GM18868 (cell line): Measurements from ENCODE around the gene DLG2.
A peak's percentile ranks its signal among the peaks of the same experiment; 100 is the strongest.
"Not testable (repeated sequence)": the region's sequence is repeated elsewhere in the genome, so short reads cannot be mapped to it uniquely, and the experiment has no call there.

Source experiments
- ATAC-seq: cut with Tn5 transposase; IDR thresholded peaks from one replicate; pipeline ENCODE4 v1.9.1; 2021; ENCODE audit warnings: mild to moderate bottlenecking, moderate library complexity; ENCODE audit not compliant: unreplicated experiment

DLG2 gene

DNA sequence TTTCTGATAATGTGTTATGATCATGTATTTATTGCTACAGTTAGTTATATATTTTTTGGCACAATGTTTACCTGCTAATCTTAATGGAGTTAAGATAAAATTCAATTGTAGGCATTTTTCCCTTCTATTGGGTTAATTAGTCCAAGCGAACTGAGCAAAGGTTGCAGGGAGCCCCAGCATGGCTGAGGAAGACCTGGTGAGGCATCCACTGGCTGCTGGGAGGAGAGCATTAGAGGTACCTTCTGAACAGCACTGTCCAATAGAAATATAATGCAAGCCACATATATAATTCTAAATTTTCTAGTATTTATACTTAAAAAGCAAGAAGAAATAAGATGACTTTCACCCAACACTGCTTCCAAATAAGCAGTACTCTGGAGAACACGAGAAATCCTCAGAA lies 19.9 kb upstream of the DLG2 start:
- peak; percentile 10 for ATAC-seq

DNA sequence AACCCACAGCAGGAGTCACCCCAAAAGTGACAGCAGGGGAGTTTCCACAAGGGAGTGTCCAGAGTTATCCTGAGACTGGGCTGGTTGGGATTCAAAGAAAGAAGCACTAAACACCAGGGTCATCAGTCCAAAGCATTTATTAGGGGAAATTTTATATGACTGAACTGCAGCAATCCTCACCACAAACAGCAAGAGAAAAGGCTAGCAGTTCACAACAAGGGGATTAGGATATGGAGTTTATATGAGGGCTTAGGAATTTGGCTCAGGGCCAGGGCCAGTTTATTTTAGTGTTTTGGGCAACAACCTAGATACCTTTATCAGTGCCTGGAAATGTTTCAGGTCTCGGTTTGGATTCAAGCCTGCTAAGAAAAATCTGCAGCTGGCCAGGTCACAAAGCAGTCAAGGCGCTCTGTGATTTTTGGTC lies 16.1 kb upstream of the DLG2 start:
- no peak for ATAC-seq

DNA sequence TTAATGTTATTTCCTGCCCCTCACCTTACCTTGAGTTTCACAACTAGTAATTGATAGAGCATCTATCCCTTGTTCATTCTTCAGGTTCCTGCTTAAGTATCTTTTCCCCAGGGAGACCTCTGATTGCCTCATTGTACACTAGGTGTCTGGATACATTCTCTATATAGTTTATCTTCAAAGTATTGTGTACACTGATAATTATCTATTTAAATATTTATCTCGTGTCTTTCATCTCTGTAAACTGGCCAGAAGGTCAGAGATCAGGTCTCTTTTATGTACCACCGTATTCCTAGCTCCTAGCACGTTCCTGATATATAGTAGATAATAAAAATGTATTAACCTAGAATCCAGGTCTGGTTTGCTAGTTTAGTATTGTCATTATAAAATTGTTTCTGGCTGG lies 7.6 kb upstream of the DLG2 start:
- no peak for ATAC-seq

DNA sequence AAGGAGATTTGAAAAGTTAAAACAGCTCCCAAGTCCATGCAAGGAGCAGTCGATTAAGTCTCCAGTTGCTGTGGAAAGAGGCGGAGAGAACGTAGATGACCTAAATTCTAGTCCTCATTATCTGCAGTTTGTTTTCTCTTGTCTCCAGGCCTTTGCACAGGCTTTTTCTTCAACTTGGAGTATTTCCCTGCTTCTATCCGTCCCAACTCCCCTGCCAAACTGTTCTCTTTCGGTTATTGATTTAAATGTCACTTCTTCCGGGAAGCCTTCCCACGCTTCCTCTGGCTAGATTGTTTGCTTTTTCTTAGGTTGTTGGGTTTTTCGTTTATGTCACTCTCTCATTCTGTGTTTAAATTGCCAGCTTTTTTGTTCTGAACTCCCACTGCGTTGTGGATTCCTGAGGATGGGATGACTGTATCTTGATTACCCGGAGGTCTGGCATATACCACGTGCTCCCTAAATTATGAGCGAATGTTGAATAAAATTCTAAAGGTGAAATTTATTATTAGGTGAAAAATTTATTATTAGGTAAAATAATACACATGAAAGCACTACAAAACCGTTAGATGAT lies 1.7 kb upstream of the DLG2 start:
- peak; percentile 10 for ATAC-seq

DNA sequence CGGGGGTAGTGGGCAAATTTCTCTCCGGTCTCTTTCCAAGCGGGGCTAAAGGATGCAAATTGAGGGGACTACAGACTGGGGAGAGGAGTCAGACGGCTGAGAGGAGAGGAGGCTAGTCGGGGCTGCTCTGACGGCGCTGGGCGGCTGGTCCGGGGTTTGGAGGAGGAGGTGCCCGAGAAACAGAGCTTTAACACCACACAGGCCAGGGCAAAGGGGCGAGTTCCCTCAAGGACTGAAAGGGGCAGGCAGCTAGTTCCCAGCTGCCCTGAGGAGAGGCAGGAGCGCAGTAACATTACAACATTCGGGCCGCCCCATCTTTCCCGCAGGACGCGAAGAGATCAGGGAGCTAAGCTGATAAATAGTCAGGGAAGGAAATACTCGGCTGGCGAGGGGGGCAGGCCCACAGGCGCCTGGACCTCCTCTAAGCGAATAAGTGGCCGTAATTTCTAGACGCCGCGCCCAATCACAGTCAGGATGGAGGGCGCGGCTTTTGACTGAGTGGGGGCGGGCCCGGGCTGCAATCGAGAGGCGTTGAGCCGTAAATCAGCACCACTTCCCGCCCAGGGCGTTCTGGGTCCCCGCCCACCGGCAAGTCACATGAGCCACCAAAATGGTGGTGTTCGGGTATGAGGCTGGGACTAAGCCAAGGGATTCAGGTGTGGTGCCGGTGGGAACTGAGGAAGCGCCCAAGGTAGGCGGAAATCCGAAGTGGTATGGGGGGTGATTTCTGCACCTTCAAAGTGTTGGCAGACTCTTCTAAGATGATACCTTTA lies 1.0 kb upstream of the DLG2 start, which contains the start of gene TMEM126B:
Gene TMEM126B (plus strand): TSS at position 596 of the 773 bp plus-strand sequence. CDS start 15 bp downstream, at position 611.
- peak; percentile 98 for ATAC-seq

DNA sequence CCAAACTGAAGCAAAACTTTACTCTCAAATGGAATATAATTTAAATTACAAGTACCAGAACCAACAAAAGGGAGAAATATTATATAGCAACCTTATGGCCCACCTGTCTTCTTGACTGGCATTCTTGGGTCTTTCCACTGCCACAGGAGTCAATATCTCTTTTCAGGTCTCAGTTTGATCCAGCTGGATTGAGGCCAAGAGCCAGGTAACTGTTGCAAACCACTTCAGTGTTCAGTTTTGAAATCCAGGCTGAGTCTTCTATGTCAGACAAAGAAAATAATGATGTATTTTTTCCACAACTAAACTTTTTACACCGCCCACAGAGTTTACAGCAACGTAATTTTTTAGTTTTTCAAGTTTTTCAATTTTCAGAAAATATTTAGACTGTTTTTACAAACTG lies 648 bp downstream of the DLG2 start:
- no peak for ATAC-seq

DNA sequence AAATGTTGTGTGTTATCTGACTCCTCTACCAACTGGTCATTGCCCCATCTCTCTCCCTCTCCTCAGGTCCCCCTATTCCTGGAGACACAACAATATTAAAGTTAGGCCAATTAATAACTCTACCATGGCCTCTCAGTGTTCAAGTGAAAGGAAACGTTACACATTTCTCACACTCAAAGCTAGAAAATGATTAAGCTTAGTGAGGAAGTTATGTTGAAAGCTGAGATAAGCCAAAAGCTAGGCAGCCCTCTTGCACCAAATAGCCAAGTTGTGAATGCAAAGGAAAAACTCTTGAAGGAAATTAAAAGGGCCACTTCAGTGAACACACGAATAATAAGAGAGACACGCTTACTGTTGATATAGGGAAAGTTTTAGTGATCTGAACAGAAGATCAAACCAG lies 6.9 kb downstream of the DLG2 start:
- ATAC-seq, result no peak

DNA sequence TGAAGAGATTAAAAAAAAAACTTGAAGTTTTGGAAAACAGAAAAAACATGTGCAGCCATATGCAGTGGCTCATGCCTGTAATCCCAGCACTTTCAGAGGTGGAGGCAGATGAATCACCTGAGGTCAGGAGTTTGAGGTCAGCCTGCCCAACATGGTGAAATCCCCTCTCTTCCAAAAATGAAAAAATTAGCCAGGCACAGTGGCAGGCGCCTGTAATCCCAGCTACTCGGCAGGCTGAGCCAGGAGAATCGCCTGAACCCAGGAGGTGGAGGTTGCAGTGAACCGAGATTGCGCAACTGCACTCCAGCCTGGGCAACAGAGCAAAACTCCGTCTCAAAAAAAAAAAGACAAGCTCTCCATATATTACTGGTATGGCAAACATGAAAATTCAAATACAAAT lies 7.6 kb downstream of the DLG2 start:
- ATAC-seq, result no peak

DNA sequence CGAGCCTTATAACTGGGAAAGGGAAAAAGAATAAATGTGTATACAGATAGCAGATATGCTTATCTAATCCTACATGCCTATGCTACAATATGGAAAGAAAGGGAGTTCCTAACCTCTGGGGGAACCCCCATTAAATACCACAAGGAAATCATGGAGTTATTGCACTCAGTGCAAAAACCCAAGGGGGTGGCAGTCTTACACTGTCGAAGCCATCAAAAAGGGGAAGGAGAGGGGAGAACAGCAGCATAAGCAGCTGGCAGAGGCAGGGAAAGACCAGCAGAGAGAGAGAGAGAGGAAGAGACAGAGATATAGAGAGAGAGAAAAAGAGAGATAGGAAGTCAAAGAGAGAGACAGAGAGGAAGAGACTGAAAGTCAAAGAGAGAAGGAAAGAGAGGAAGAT lies 15.5 kb downstream of the DLG2 start:
- not testable (repeated sequence) for ATAC-seq

DNA sequence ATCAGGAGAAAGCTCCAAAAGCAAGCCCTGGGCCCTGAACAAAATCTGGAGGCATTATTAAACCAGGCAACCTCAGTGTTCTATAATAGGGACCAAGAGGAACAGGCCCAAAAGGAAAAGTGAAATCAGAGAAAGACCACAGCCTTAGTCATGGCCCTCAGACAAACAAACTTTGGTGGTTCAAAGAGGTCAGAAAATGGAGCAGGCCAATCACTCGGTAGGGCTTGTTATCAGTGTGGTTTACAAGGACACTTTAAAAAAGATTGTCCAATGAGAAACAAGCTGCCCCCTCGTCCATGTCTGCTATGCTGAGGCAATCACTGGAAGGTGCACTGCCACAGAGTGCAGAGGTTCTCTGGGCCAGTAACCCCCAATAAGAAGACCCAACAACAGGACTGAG lies 17.9 kb downstream of the DLG2 start:
- not testable (repeated sequence) for ATAC-seq

DNA sequence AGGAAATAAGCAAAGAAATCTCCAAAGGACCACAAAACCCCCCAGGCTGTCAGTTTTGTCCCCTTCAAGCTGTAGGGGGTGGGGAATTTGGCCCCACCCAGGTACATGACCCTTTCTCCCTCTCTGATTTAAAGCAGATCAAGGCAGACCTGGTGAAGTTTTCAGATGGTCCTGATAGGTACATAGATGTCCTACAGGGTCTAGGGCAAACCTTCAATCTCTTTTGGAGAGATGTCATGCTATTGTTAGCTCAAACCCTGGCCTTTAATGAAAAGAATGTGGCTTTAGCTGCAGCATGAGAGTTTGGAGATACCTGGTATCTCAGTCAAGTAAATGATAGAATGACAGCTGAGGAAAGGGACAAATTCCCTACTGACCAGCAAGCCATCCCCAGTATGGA lies 18.5 kb downstream of the DLG2 start:
- not testable (repeated sequence) for ATAC-seq

DNA sequence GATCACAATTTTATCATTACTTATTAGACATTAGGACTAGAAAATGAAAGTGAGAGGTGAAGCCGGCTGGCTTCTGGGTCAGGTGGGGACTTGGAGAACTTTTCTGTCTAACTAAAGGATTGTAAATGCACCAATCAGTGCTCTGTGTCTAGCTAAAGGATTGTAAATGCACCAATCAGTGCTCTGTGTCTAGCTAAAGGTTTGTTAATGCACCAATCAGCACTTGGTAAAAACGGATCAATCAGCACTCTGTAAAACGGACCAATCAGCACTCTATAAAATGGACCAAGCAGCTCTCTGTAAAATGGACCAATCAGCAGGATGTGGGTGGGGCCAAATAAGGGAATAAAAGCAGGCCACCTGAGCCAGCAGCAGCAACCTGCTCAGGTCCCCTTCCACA lies 20.9 kb downstream of the DLG2 start:
- not testable (repeated sequence) for ATAC-seq

DNA sequence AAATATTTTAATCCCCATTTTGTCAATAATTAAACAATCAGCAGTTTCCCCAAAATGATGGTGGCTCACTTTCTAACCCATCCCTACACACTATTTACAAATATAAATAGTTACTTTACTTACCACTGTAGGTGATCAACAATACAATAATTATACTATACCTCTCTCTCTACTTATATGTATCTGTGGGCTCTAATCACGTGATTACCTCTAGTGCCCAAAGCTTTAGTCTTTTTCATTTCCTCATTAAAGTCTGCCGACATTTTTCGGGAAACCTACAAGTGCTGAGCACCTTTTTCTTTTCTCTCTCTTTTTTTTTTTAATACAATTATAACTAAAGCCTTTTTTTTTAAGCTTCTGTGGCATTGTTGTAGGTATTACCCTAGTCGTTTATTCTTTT lies 23.9 kb downstream of the DLG2 start:
- no peak for ATAC-seq

DNA sequence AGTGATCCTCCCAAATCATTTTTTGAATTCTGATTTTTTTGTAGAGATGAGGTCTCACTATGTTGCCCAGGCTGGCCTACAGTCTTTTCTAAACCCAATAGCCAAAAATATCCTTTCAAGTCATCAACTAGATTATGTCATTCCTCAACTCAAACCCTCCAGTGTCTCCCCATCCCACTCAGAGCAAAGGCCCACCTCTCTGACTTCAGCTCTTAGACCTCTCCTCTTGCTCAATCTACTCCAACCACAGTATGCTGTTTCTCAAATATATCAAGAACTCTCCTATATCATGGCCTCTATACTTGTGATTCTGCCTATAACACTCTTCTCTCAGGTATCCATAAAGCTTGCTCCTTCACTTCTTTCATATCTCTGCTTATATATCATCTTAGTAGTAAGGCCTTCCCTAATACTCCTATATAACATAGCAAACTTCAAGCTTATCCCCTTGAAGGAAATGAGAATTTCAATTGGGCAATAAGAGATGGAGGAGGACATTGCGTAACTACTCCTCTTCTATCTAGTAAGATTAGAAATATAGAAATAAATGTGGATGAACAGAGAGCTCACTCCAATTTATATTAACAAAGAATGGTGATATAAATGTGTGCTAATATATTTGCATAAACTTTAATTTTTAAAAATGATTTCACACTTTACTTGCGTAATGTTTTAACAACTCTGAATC lies 24.5 kb downstream of the DLG2 start:
- no peak for ATAC-seq

DNA sequence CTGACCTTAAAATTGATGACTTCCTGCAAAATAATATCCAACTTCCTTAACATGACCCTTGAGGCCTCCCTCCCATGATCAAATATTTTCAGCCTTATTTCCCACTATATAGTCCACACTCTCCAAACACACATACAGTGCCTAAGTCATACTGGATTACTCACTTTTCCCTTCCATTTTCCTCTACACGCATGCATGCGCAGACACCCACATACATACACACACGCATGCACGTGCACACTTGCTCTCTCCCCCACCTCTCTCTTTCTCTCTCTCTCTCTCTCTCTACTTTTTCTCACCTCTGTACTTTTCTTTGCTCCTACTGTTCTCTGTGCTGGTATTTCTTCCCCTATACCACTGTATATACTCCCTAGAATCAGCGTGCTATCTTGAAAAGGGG lies 28.1 kb downstream of the DLG2 start:
- ATAC-seq, result no peak

DNA sequence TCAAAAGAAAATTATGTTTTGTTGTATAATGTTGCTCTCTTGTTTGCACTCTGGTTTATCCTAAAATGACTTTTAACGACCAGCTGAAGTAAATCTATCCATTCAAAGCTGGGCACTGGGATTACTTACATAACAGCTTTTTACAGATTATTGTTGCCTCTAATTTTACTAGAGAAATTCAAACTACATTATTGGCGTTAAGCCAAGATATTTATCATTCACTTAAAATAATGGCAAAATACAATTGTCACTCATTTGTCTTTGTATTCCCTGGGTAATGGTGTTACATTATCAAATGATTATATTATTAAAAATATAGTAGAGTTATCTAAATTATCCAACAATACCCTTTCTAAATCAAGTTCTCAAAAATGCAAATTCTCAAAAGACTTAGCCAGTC lies 30.3 kb downstream of the DLG2 start:
- no peak for ATAC-seq

DNA sequence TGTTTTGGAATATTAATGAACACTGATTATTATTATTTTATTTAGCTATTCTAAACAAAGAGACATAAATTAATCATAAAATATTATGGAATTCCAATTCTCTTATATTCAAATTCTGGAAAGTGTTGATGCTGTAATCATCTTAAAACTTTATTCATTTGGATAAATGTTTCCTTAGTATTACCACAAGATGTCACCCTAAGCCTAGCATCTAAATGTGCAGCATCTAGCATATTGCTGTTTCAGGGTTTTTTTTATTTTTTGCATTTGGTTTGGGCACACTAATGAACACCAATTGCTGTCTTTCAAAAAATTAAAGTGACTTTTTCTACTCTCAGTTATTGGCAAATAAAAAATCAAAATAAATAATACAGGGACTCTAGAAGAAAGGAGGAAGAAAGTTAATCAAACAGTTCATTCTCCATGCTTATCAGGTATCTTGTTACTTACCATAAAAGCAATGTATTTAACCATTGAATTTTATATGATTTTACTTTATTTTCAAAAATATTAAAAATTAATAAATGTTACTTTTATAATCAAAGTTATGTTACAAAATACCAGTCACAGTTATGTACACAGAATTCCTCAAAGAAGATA lies 31.8 kb downstream of the DLG2 start:
- peak; percentile 77 for ATAC-seq

DNA sequence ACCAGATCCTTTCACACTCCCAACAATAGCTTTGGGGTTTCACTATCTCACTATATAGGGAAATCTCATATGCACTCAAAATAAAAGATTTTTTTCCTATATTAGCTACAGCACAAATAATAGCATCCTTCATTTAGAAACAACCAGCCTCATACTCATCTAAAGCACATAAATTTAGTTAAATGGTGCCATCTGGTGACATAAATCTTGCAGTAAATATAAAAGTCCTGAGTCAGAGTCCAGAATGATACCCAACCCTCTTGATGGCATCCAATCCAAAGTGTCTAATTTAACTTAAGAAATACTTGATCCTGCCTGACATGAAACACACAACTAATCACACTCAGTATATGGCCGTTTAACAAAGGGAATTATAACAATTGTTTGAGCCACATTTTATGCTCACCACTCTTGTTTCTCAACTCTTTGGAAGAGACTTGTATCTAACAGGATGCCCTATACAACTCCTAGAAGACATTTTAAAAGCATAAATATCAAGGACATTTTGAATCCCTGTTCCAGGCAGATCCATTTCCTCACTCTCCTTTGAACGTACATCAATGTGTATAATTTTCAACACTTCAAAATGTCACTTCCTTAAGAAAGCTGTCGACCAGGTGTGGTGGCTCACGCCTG lies 36.2 kb downstream of the DLG2 start:
- ATAC-seq, result peak; percentile 64

DNA sequence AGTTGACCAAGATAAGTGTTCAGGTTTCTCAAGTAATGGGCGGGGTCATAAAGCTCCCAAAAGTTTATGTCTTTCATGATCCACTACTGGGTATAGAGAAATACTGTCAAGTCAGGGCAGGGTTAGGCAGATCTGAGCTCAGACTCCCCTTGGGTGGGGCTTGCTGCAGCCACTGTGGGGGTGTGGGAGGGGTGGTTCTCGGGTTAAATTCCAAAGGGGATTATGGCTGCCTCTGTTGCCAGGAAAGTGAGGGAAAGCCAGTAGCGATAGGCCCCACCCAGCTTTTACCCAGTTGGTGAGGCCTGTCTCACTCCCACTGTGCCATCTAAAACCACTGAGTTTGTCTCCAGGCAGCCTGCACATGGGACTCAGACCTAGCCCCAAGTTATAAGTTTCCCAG lies 37.8 kb downstream of the DLG2 start:
- ATAC-seq, result no peak

DNA sequence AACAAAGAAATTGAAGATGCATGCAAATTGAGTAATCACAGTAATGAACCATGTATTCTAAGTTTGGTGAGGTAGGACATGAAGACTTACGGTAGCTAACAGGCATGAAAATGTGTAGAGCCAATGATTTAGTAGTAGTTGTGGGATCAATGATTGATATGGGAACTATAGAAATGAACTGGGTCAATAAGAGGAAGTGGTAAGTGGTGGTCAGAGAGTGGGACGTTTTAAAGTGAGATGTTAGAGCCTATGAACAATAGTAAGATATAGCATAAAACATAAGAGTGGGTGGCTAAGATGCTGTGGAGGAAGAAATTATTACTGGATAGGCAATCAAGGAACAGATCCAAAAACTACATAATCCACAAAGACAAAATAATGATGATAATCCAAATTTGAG lies 45.0 kb downstream of the DLG2 start:
- no peak for ATAC-seq

DNA sequence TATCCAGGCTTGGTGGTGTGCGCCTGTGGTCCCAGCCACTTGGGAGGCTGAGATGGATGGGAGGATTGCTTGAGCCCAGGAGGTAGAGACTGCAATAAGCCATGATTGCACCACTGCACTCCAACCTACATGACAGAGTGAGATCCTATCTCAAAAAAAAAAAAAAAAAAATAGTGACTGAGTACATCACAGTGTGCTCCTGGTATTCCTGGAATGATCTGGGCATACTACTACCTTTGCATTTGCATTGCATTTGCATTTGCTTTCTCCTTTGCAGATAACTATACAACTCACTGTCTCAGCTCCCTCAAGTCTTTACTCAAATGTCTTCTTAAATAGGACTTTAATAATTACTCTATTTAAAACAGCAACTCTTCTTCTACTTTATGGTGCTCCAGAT lies 51.8 kb downstream of the DLG2 start:
- ATAC-seq, result no peak
